GM23338 (cell line): Measurements from ENCODE around the gene AGR3. TPM values are rescaled to one million over a fixed set of nuclear protein-coding genes. Genes with fewer than 3 reads are reported as not detected.

Experiments
- ATAC-seq: fragments of 200-7000 bp; cut with Tn5 transposase; 3 replicates; pipeline ENCODE4 v1.9.1; 2020
- DNase-seq: peaks from one replicate; pipeline ENCODE4 v3.0.0-alpha.2; 2015; ENCODE audit warnings: low spot score
- H2AFZ ChIP-seq: fragments of 200-600 bp; sonication (generic); 2 replicates; pipeline ENCODE4 v1.8.0; 2016; ENCODE audit warnings: antibody characterized with exemption, mild to moderate bottlenecking, moderate library complexity
- H3F3A ChIP-seq: fragments of 200-600 bp; sonication (generic); replicated peaks from 2 replicates; pipeline ENCODE4 v1.8.0; 2017; ENCODE audit warnings: antibody characterized with exemption, mixed run types, low read depth
- H3K27ac ChIP-seq: fragments of 200-600 bp; sonication (generic); 2 replicates; pipeline ENCODE4 v1.6.1; 2016; ENCODE audit warnings: low read depth
- H3K27me3 ChIP-seq: fragments of 200-600 bp; sonication (generic); 2 replicates; pipeline ENCODE4 v1.8.0; 2016; ENCODE audit warnings: mild to moderate bottlenecking, mixed run types, moderate library complexity; ENCODE audit not compliant: insufficient read depth
- H3K36me3 ChIP-seq: fragments of 200-600 bp; sonication (generic); 2 replicates; pipeline ENCODE4 v1.8.0; 2016; ENCODE audit warnings: mild to moderate bottlenecking; ENCODE audit not compliant: insufficient read depth
- H3K4me1 ChIP-seq: fragments of 200-600 bp; sonication (generic); 2 replicates; pipeline ENCODE4 v1.8.0; 2016; ENCODE audit warnings: mild to moderate bottlenecking, moderate library complexity; ENCODE audit not compliant: insufficient read depth
- H3K4me2 ChIP-seq: fragments of 200-600 bp; sonication (generic); 2 replicates; pipeline ENCODE4 v1.7.1; 2017; ENCODE audit warnings: mixed run types
- H3K4me3 ChIP-seq: fragments of 200-600 bp; sonication (generic); 2 replicates; pipeline ENCODE4 v1.6.1; 2016; ENCODE audit warnings: mixed run types
- H3K79me2 ChIP-seq: fragments of 200-600 bp; sonication (generic); replicated peaks from 2 replicates; pipeline ENCODE4 v1.8.0; 2017; ENCODE audit warnings: mild to moderate bottlenecking; ENCODE audit not compliant: insufficient read depth
- H3K9me2 ChIP-seq: fragments of 200-600 bp; sonication (generic); 2 replicates; pipeline ENCODE4 v1.8.0; 2017; ENCODE audit not compliant: insufficient read depth
- H4K20me1 ChIP-seq: fragments of 200-600 bp; sonication (generic); replicated peaks from 2 replicates; pipeline ENCODE4 v1.8.0; 2017; ENCODE audit warnings: mild to moderate bottlenecking; ENCODE audit not compliant: insufficient read depth
- H3K27ac Mint-ChIP-seq: 2 replicates; pipeline ENCODE4 v1.8.0; 2020; ENCODE audit warnings: inconsistent platforms, mild to moderate bottlenecking, moderate library complexity, mixed read lengths
- H3K27me3 Mint-ChIP-seq: 3 replicates; pipeline ENCODE4 v1.8.0; 2022; ENCODE audit warnings: low read depth, mild to moderate bottlenecking, moderate library complexity, mixed read lengths, inconsistent platforms; ENCODE audit not compliant: insufficient read depth, poor library complexity
- H3K36me3 Mint-ChIP-seq: 3 replicates; pipeline ENCODE4 v1.8.0; 2021; ENCODE audit warnings: low read depth, mild to moderate bottlenecking, inconsistent platforms, moderate library complexity, mixed read lengths
- H3K4me1 Mint-ChIP-seq: 3 replicates; pipeline ENCODE4 v1.8.0; 2020; ENCODE audit warnings: mild to moderate bottlenecking, inconsistent platforms, mixed read lengths
- H3K4me3 Mint-ChIP-seq: 3 replicates; pipeline ENCODE4 v1.8.0; 2021; ENCODE audit warnings: moderate library complexity, mild to moderate bottlenecking, inconsistent platforms, mixed read lengths
- H3K9me3 Mint-ChIP-seq: 3 replicates; pipeline ENCODE4 v1.8.0; 2020; ENCODE audit warnings: moderate library complexity, mild to moderate bottlenecking, inconsistent platforms, mixed read lengths
- CREB1 ChIP-seq: fragments of 250-450 bp; sonication (Bioruptor Pico); IDR thresholded peaks from 2 replicates; pipeline ENCODE4 v1.5.0; 2020; ENCODE audit warnings: low read depth, mild to moderate bottlenecking, moderate library complexity
- EZH2phosphoT487 ChIP-seq: fragments of 200-600 bp; sonication (generic); IDR thresholded peaks from one replicate; pipeline ENCODE4 v1.8.1; 2018; ENCODE audit warnings: antibody characterized with exemption; ENCODE audit not compliant: unreplicated experiment
- JUNB ChIP-seq: IDR thresholded peaks from one replicate; pipeline ENCODE4 v1.6.1; 2016; ENCODE audit warnings: antibody characterized with exemption; ENCODE audit not compliant: unreplicated experiment
- NANOG ChIP-seq: IDR thresholded peaks from 2 replicates; pipeline ENCODE4 v1.6.1; 2016; ENCODE audit warnings: antibody characterized with exemption, borderline replicate concordance
- STAT1 ChIP-seq: IDR thresholded peaks from one replicate; pipeline ENCODE4 v1.6.1; 2016; ENCODE audit warnings: antibody characterized with exemption; ENCODE audit not compliant: unreplicated experiment
- ZNF331 ChIP-seq: fragments of 250-450 bp; sonication (Bioruptor Pico); IDR thresholded peaks from 2 replicates; pipeline ENCODE4 v1.5.0; 2020; ENCODE audit warnings: low read depth, mild to moderate bottlenecking, moderate library complexity
- polyA plus RNA-seq: library from polyadenylated mRNA; unstranded; fragments of >200 nt; fragmentation: Nextera tagmentation; extraction: Ambion mirVana; gene quantifications from 2 replicates; pipeline ENCODE4 v1.2.1, GENCODE V29; 2016
- total RNA-seq: library from RNA; depleted of rRNA; stranded (reverse); fragments of >200 nt; shearing (Covaris generic); gene quantifications from 2 replicates; pipeline ENCODE4 v1.2.3, GENCODE V29; 2014
- TF ChIP-seq, protein P1 (sequence below): fragments of 250-450 bp; sonication (Bioruptor Pico); IDR thresholded peaks from 2 replicates; pipeline ENCODE4 v1.5.0; 2020; ENCODE audit warnings: mild to moderate bottlenecking, moderate library complexity

AGR3 gene
- total and polyA plus RNA-seq, 2 experiments from 2014 or later = not detected

DNA sequence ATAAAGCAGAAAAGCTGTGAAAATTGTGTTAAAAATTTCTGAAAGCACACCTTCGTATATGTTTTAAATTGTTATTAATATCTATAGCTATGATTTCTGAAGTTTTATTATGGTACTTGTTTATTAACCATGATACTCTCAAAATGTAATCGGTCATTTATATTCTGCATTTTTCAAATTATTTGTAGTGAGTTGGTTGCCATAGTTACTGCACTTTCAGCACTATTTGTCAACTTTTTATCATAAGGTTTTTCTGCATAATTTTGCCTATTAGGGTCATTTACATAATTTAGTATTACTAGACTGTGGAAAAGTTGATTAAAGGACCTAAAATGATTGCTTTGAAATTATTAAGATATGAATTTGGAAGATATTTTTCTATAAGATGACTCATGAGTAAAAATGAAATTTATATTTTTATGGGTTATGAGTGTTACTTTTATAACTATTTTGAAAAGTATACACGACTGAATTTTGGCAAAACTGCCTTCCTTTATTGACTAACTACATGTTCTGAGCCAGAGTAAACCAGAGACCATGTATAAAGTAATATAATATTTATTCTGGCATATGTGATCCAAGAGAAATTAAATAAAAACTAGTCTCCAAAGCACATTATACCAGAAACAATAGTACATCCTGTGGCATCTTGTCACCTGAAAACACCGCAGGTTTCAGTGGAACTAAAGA lies 69.1 kb downstream of the AGR3 start:
- TF ChIP-seq, protein P1, sequence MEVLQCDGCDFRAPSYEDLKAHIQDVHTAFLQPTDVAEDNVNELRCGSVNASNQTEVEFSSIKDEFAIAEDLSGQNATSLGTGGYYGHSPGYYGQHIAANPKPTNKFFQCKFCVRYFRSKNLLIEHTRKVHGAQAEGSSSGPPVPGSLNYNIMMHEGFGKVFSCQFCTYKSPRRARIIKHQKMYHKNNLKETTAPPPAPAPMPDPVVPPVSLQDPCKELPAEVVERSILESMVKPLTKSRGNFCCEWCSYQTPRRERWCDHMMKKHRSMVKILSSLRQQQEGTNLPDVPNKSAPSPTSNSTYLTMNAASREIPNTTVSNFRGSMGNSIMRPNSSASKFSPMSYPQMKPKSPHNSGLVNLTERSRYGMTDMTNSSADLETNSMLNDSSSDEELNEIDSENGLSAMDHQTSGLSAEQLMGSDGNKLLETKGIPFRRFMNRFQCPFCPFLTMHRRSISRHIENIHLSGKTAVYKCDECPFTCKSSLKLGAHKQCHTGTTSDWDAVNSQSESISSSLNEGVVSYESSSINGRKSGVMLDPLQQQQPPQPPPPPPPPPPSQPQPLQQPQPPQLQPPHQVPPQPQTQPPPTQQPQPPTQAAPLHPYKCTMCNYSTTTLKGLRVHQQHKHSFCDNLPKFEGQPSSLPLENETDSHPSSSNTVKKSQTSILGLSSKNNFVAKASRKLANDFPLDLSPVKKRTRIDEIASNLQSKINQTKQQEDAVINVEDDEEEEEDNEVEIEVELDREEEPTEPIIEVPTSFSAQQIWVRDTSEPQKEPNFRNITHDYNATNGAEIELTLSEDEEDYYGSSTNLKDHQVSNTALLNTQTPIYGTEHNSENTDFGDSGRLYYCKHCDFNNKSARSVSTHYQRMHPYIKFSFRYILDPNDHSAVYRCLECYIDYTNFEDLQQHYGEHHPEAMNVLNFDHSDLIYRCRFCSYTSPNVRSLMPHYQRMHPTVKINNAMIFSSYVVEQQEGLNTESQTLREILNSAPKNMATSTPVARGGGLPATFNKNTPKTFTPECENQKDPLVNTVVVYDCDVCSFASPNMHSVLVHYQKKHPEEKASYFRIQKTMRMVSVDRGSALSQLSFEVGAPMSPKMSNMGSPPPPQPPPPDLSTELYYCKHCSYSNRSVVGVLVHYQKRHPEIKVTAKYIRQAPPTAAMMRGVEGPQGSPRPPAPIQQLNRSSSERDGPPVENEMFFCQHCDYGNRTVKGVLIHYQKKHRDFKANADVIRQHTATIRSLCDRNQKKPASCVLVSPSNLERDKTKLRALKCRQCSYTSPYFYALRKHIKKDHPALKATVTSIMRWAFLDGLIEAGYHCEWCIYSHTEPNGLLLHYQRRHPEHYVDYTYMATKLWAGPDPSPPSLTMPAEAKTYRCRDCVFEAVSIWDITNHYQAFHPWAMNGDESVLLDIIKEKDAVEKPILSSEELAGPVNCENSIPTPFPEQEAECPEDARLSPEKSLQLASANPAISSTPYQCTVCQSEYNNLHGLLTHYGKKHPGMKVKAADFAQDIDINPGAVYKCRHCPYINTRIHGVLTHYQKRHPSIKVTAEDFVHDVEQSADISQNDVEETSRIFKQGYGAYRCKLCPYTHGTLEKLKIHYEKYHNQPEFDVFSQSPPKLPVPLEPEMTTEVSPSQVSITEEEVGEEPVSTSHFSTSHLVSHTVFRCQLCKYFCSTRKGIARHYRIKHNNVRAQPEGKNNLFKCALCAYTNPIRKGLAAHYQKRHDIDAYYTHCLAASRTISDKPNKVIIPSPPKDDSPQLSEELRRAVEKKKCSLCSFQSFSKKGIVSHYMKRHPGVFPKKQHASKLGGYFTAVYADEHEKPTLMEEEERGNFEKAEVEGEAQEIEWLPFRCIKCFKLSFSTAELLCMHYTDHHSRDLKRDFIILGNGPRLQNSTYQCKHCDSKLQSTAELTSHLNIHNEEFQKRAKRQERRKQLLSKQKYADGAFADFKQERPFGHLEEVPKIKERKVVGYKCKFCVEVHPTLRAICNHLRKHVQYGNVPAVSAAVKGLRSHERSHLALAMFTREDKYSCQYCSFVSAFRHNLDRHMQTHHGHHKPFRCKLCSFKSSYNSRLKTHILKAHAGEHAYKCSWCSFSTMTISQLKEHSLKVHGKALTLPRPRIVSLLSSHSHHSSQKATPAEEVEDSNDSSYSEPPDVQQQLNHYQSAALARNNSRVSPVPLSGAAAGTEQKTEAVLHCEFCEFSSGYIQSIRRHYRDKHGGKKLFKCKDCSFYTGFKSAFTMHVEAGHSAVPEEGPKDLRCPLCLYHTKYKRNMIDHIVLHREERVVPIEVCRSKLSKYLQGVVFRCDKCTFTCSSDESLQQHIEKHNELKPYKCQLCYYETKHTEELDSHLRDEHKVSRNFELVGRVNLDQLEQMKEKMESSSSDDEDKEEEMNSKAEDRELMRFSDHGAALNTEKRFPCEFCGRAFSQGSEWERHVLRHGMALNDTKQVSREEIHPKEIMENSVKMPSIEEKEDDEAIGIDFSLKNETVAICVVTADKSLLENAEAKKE (CRISPR knock-in tag) = no peak
- TF ChIP-seq STAT1 = no peak
- no peak for TF ChIP-seq JUNB
- no peak for TF ChIP-seq NANOG
- no peak for TF ChIP-seq ZNF331
- no peak for TF ChIP-seq CREB1
- TF ChIP-seq EZH2phosphoT487 = no peak
- Histone ChIP-seq H3K4me3 (no peak overlapping the region), H3K4me1 (no peaks in the 10 kb centered on the region), H3K9me2 (no peaks in the 10 kb centered on the region), H3K79me2 (no peaks in the 10 kb centered on the region), H3K36me3 (no peaks in the 10 kb centered on the region), H3K27me3 (no peaks in the 10 kb centered on the region), H3K27ac (no peak overlapping the region), H3K4me2 (no peak overlapping the region), H4K20me1 (no peaks in the 10 kb centered on the region), H2AFZ (no peak overlapping the region), H3F3A (no peaks in the 10 kb centered on the region)
- Mint-ChIP-seq H3K27ac (no peak overlapping the region), H3K27me3 (peaks cover 2% of the 10 kb centered on the region), H3K36me3 (no peaks in the 10 kb centered on the region), H3K4me1 (peaks cover 5% of the 10 kb centered on the region; the same call in 2 of the 3 replicates), H3K4me3 (no peak overlapping the region), H3K9me3 (no peaks in the 10 kb centered on the region)
- ATAC-seq (no peak), DNase-seq (no peak)
